A549 treated with dexamethasone at 1 μM for 4 hours (cell line): ENCODE measurements around the gene IPO8. TPM values are rescaled to one million over a fixed set of nuclear protein-coding genes. Genes with fewer than 3 reads are reported as not detected.

Source experiments
- total RNA-seq: library from RNA; stranded (reverse); fragments of 200-300 nt; extraction: Qiagen RNA extraction; gene quantifications from 5 replicates; pipeline ENCODE4 v1.2.3, GENCODE V29; 2022

The IPO8 gene
- total RNA-seq = 18.1 to 23.0 TPM (median 21.1 TPM) in 5 replicates

GRCh38 chr12:30695199-30696102 lies at the start of gene IPO8:
Gene IPO8 (minus strand): TSS chr12:30695869. CDS start chr12:30695647, 222 bp downstream.

Other genes starting within 250 kb of the IPO8 start
- 24.7 to 35.7 TPM (median 29.4 TPM) in 5 replicates for gene CAPRIN2, start 59.1 kb upstream of the IPO8 start, total RNA-seq
- gene TSPAN11, start 230.9 kb upstream of the IPO8 start, total RNA-seq = 0.06 to 0.15 TPM (median 0.13 TPM) in 5 replicates